Stimulated activated CD4-positive, alpha-beta T cell treated with anti-CD3 and anti-CD28 coated beads, Interleukin-2, amount 100 ng/mL, for 4 hours (primary cell): Measurements from ENCODE around the gene PFKL.

Source experiments
- DNase-seq: peaks from one replicate; pipeline ENCODE4 v3.0.0-alpha.2; 2020; ENCODE audit warnings: low read depth

PFKL gene

GRCh38 chr21:44365251-44365966 lies 65.6 kb downstream of the PFKL start:
- DNase-seq = no peak

GRCh38 chr21:44365967-44366585 lies 66.2 kb downstream of the PFKL start:
- DNase-seq = no peak

- no peak for DNase-seq
These were observed 66.8 kb downstream of the PFKL start for GRCh38 chr21:44366586-44367211.

GRCh38 chr21:44368711-44369446 lies 69.0 kb downstream of the PFKL start:
- no peak for DNase-seq

- DNase-seq = no peak
These were observed 70.3 kb downstream of the PFKL start for GRCh38 chr21:44370027-44370735.

- DNase-seq = no peak
These were observed 71.0 kb downstream of the PFKL start for GRCh38 chr21:44370786-44371410.

GRCh38 chr21:44371596-44371995 lies 71.7 kb downstream of the PFKL start:
- DNase-seq = no peak

GRCh38 chr21:44372616-44373015 lies 72.8 kb downstream of the PFKL start:
- DNase-seq = no peak

GRCh38 chr21:44374601-44375280 lies 74.9 kb downstream of the PFKL start:
- DNase-seq = no peak

- no peak for DNase-seq
These were observed 75.4 kb downstream of the PFKL start for GRCh38 chr21:44375281-44375651.

GRCh38 chr21:44375761-44376241 lies 75.9 kb downstream of the PFKL start:
- no peak for DNase-seq

- no peak for DNase-seq
These were observed 76.8 kb downstream of the PFKL start for GRCh38 chr21:44376606-44377005.
